ENCODE results near the gene MCF2.

MCF2 gene

DNA sequence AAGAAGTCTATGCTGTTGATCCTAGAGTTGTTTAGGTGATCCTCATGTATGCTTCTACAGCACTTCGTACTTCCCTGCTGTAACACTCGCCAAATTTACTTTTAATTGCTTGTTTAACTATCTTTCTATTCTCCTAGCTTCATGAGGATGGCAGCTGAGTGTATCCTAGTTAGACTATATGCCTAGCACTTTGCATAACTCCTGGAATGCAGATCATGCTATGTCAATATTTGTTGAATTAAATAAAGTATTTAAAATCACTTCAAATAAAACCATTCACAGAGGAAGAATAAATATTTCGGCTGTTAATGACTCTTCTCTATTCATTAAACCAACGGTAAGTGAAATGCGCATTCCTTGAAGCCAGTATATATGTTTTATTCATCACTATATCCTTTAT, 122.4 kb downstream of the MCF2 start:
- ChIA-PET POLR2A (no interaction called here), CTCF (no interaction called here)
- no peak for DNase-seq (ENCODE audit: low read depth, low spot score)
- TF ChIP-seq, protein P1, sequence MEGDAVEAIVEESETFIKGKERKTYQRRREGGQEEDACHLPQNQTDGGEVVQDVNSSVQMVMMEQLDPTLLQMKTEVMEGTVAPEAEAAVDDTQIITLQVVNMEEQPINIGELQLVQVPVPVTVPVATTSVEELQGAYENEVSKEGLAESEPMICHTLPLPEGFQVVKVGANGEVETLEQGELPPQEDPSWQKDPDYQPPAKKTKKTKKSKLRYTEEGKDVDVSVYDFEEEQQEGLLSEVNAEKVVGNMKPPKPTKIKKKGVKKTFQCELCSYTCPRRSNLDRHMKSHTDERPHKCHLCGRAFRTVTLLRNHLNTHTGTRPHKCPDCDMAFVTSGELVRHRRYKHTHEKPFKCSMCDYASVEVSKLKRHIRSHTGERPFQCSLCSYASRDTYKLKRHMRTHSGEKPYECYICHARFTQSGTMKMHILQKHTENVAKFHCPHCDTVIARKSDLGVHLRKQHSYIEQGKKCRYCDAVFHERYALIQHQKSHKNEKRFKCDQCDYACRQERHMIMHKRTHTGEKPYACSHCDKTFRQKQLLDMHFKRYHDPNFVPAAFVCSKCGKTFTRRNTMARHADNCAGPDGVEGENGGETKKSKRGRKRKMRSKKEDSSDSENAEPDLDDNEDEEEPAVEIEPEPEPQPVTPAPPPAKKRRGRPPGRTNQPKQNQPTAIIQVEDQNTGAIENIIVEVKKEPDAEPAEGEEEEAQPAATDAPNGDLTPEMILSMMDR (IDR thresholded peaks at IDR 0.05; ENCODE audit: insufficient read depth, low read length, missing control alignments): no peak
- no peak overlapping the region for H3K4me3 ChIP-seq (ENCODE audit: low read depth, low read length)

DNA sequence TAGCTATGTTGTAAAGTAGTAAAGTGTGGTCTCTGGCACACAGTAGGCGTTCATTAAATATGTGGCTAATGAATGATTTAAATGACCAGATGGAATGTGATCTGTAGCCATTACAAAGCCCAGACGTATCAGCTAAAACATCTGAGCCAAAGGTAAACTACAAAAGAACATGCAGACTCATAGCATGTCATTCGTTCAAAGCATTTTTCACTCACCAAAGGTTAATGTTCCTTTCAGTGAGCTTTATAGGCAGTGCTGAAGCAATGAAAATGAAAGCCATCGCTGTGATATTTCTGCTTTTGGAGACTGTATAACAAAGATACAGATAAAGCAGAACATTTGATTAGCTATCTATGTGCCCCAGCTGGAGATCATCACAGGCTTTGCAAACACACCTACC, 126.9 kb downstream of the MCF2 start:
- TF ChIP-seq, protein P1 (IDR thresholded peaks at IDR 0.05; ENCODE audit: insufficient read depth, low read length, missing control alignments): no peak
- no peak overlapping the region for H3K4me3 ChIP-seq (ENCODE audit: low read depth, low read length)
- DNase-seq (ENCODE audit: low read depth, low spot score): no peak
- ChIA-PET CTCF (no interaction called here), POLR2A (no interaction called here)

GRCh38 chrX:139566981-139567380, 141.0 kb downstream of the MCF2 start:
- no peak overlapping the region for H3K4me3 ChIP-seq (ENCODE audit: low read depth, low read length)
- CTCF ChIA-PET: no interaction called here
- POLR2A ChIA-PET: no interaction called here
- TF ChIP-seq, protein P1 (IDR thresholded peaks at IDR 0.05; ENCODE audit: insufficient read depth, low read length, missing control alignments): no peak
- DNase-seq (ENCODE audit: low read depth, low spot score): no peak

DNA sequence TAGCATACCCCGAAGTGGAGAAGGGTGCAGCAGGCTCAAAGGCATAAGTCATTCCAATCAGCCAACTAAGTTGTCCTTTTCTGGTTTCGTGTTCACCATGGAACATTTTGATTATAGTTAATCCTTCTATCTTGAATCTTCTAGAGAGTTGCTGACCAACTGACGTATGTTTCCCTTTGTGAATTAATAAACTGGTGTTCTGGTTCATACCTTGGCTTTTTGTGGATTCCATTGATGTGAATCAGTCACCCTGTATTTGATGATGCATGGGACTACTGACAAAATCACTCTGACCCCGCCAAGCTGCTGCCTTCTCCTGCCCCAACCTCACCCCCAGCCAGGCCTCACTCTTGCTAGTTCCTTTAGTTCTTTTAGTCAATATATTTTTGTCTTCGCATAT, 144.7 kb downstream of the MCF2 start:
- no peak overlapping the region for H3K4me3 ChIP-seq (ENCODE audit: low read depth, low read length)
- CTCF ChIA-PET: no interaction called here
- POLR2A ChIA-PET: no interaction called here
- DNase-seq (ENCODE audit: low read depth, low spot score): no peak
- TF ChIP-seq, protein P1 (IDR thresholded peaks at IDR 0.05; ENCODE audit: insufficient read depth, low read length, missing control alignments): no peak

- ChIA-PET POLR2A (no interaction called here), CTCF (interaction anchor here (1.5 kb wide), 1 partner anchor 10 kb away, joined by 4 read pairs; no protein-coding TSS in a partner anchor)
- TF ChIP-seq, protein P1 (IDR thresholded peaks at IDR 0.05; ENCODE audit: insufficient read depth, low read length, missing control alignments): no peak
Observed at GRCh38 chrX:139560221-139560620, 147.7 kb downstream of the MCF2 start.

DNA sequence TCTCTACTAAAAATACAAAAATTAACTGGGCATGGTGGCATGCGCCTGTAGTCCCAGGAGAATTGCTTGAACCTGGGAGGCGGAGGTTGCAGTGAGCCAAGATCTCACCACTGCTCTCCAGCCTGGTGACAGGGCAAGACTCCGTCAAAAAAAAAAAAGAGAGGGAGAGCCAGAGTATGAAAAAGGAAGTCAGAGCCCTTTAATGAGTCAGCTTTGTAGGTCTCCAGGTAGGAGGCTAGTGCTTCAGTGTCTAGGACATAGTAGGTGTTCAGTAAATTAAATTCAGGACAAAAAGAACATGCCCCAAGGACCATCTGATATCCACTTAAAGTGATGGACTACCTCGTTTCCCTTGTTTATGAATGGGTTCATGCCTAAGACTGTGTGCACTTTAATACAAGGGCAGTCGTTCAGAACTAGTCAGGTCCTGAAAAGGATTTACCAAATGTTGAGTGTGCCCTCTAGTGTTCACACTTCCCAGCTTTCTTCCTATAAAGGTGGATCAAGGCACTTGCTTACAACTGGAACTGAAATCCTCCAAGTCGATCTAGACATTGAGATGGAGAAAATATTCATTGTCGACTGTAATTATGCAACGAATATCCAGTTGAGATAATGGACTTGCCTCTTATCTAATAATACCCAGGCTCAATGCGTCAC, 148.5 kb downstream of the MCF2 start:
- DNase-seq (ENCODE audit: low read depth, low spot score): no peak
- POLR2A ChIA-PET: no interaction called here
- TF ChIP-seq, protein P1 (IDR thresholded peaks at IDR 0.05; ENCODE audit: insufficient read depth, low read length, missing control alignments): peak; percentile 24
- CTCF ChIA-PET: interaction anchor here (1.5 kb wide), 1 partner anchor 10 kb away, joined by 4 read pairs; no protein-coding TSS in a partner anchor
- H3K4me3 ChIP-seq (ENCODE audit: low read depth, low read length): no peak overlapping the region

More at GRCh38 chrX:139560221-139560620, 147.7 kb downstream of the MCF2 start:
- DNase-seq (ENCODE audit: low read depth, low spot score): no peak
- no peak overlapping the region for H3K4me3 ChIP-seq (ENCODE audit: low read depth, low read length)

All from AG04449 (cell line).